GM21526 (cell line): Measurements from ENCODE around the gene SDF2L1.
"Not testable (repeated sequence)": the region's sequence is repeated elsewhere in the genome, so short reads cannot be mapped to it uniquely, and the experiment has no call there.

Experiments used
- ATAC-seq: cut with Tn5 transposase; IDR thresholded peaks from one replicate; pipeline ENCODE4 v1.9.1; 2021; ENCODE audit warnings: moderate library complexity; ENCODE audit not compliant: unreplicated experiment, low FRiP score

SDF2L1 gene

GRCh38 chr22:21659864-21660525 is 17.9 kb downstream of the SDF2L1 start:
- no peak for ATAC-seq

GRCh38 chr22:21660904-21661303 is 18.8 kb downstream of the SDF2L1 start:
- ATAC-seq, result no peak

GRCh38 chr22:21661991-21662390 is 19.9 kb downstream of the SDF2L1 start:
- ATAC-seq, result no peak

GRCh38 chr22:21663738-21664137 is 21.6 kb downstream of the SDF2L1 start:
- ATAC-seq, result no peak

GRCh38 chr22:21665047-21665851 is 23.1 kb downstream of the SDF2L1 start:
- ATAC-seq, result no peak

- ATAC-seq, result no peak
These were observed 24.7 kb downstream of the SDF2L1 start for GRCh38 chr22:21666786-21667185.

GRCh38 chr22:21669026-21669425 is 26.9 kb downstream of the SDF2L1 start:
- no peak for ATAC-seq

- ATAC-seq, result no peak
These were observed 30.1 kb downstream of the SDF2L1 start for GRCh38 chr22:21672107-21672629.

GRCh38 chr22:21673534-21674321 is 31.6 kb downstream of the SDF2L1 start:
- ATAC-seq, result no peak

GRCh38 chr22:21674638-21675245 is 32.6 kb downstream of the SDF2L1 start:
- no peak for ATAC-seq

GRCh38 chr22:21677606-21678443 is 35.7 kb downstream of the SDF2L1 start:
- no peak for ATAC-seq

GRCh38 chr22:21678842-21679241 is 36.7 kb downstream of the SDF2L1 start:
- ATAC-seq, result not testable (repeated sequence)

- ATAC-seq, result no peak
These were observed 37.3 kb downstream of the SDF2L1 start for GRCh38 chr22:21679383-21679782.

- ATAC-seq, result no peak
These were observed 38.9 kb downstream of the SDF2L1 start for GRCh38 chr22:21680830-21681565.

GRCh38 chr22:21681566-21682370 is 39.7 kb downstream of the SDF2L1 start:
- no peak for ATAC-seq

- no peak for ATAC-seq
These were observed 40.5 kb downstream of the SDF2L1 start for GRCh38 chr22:21682385-21683175.

- ATAC-seq, result no peak
These were observed 41.3 kb downstream of the SDF2L1 start for GRCh38 chr22:21683401-21683811.
